Anterior cingulate cortex (tissue), 58 donors: Measurements from ENCODE around the gene BRD7.

Source experiments
- DNase-seq, 58 donors: peaks; one replicate each; lab custom pipeline; 2025; lab: John Stamatoyannopoulos, UW

Gene BRD7

DNA sequence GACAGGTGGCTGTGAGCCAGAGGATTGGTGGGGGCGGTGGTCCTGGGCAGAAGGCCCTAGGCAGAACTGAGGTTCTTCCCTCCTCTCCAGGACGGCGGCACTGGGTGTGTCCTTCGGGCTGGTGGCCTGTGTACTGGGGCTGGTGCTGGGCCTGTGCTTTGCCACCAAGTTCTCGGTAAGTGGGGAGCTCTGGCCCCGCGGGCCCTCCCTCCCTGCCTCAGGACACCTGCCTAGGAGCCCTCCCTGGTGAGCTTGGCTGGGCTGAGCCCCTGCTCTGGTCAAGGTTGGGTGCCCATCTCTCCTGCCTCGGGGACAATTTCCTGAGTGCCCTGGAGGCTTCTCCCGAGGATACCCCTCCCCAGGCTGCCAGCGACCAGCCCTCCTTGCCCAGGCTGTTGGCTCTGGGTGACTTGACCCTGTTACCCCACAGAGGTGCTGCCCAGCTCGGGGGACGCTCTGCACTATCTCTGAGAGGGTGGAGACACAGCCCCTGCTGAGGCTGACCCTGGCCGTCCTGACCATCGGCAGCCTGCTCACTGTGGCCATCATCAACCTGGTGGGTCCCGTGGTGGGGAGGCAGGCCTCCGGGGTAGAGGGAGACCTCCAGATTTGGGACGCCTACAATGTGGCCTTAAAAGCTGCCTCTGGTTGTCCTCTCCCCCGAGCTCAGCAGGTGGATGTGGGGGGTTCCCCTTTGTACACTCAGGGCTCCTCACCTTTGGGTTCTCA is 60.4 kb downstream of the BRD7 start:
- DNase-seq, result no peak

DNA sequence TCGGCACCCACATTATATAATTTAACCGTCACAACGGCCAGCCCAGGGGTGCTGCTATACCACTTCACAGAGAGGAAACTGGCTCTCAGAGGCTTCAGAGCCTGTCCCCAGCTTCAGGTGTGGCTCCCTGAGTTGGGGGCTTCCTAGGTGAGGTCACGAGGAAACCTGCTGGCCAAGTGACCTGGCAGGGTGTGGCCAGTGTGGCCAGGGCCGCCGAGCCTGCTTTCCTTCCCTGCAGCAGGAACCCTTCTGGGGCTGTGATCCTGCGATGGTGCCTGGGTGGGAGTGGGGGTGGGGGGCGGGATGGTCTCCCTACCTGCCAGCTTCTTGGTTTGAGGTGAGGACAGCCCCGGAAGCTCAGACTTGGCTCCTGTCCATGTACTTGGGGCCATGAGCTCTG is 62.5 kb downstream of the BRD7 start:
- no peak for DNase-seq

DNA sequence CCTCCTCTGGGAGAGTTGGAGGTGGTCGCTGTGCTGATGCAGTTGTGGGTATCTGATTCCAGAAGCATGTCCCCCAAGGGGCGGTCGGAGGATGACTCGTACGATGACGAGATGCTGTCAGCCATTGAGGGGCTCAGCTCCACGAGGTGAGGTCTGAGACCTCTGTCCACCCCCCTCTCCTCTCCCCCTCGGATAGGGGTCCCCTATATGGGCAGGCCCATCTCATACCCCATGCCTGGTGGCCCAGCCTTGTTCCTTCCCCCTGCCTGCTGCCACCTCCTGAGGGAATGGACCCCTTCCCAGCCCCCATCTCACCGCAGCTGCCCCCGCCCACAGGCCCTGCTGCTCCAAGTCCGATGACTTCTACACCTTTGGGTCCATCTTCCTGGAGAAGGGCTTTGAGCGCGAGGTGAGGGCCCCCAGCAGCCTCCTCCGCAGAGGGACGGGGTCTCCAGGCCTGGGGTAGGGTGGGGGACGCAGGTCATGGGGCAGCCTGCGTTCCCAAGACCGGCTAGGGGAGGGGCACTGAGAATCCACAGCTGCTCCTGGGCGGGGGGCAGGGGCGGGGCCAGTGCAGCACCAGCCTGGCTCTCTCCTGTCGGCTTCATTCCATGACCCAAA is 63.2 kb downstream of the BRD7 start:
- DNase-seq, result no peak

DNA sequence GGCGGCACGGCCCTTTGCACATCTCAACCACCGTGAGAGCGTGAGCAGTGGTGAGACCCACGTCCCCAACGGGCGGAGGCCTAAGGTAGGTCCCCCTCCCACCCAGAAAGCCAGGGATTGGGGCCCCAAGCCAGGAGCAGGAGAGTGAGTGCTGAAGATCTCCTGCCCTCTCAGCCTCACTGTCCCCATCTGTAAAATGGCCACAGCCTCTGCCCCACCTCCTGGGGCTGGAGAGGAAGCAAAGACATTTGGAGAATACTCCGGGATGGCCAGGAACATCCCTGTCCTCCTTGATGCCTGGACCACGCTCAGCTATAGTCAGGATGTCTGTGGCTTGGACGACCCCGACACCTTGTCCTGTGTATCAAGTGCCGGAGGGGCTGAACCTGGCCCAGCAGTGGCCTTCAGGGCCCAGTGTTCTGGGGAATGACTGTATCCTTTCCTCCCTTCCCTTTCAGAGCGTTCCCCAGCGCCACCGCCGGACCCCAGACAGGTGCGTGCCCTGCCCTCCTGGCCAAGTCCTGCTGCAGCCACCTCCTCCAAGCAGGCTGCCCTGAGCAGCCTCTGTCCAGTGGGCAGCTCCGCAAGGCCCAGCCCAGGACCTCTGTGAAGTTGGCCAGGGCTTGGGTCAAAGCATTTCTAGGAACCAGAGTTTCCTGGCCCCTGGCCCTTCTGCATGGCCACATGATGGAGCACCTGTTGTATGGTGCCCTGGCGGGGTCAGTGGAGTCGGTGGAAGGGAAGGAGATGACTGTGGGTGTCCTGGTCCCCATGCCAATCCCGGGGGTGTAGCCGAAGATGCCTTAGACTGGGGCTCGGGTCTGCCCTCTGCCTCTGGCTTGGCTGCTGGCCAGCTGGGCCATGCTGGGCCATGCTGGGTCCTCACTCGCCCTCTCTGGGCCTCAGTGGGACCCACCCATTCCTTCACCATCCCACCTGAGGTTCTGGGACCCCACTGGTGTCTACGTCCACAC is 64.0 kb downstream of the BRD7 start:
- DNase-seq, result no peak

DNA sequence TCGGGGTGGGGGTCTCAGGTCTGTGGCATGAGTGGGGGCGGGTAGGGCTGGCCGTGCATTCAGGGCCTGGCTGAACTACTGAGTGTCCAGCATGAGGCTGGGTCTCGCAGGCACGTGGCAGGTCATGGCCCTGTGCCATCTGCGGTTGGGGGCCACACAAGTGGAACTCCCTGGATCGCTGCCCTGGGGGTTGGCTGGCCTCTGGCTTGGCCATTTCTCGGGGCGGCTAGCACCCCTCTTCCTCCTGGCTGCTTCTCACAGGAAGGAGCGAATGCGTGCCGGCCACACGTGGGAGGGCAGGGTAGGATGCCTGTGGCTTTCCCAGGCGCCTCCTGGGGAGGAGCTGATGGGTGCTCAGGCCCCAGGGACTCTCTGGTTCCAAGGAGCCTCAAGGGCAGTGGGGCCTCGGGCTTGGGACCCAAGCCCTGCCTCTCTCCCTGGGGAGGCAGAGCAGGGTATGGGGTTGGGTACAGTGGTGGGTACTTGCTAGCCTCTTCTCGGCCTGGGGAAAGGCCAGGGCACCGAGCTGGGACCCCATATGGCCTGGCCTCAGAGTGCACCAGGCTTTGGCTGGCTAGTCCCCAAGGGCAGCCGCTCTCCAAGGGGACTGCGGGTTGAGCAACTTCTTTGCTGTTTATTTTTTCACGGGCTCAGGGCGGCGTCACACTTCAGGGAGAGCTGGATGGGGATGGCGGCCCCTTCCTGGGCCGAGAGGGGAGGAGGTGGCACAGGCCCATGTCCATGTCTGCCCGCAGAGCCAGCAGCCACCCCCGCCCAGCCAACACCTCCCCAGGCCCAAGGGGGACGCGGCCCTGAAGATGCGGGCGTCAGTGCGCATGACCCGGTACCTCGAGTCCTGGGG is 65.0 kb downstream of the BRD7 start:
- DNase-seq, result no peak

DNA sequence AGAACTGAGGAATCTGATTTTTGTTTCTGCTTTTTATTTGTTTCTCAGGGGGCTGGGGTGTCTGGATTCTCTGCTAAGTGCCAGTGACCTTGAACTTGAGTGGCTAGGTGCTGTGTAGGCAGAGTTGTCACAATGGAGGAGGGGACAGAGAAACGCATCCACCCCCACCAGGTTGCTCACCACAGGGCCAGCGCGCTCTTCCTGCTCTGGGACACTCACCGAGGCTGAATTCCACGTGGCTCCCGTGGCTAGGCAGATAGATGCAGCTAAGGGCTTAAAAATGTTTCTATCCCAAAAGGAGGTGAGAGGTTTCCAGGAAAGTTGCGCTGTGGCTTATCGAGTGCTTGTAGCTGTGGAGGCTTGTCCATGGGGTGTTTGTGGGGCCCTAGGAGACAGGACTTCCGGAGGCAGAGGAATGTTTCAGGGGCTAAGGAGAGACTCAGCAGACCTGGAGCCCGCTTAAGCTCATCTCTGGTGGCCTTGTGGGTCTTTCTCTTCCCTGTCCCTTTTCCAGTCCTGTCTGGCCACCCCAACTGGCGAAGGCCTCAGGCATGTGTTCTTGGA is 65.7 kb downstream of the BRD7 start:
- DNase-seq, result no peak

DNA sequence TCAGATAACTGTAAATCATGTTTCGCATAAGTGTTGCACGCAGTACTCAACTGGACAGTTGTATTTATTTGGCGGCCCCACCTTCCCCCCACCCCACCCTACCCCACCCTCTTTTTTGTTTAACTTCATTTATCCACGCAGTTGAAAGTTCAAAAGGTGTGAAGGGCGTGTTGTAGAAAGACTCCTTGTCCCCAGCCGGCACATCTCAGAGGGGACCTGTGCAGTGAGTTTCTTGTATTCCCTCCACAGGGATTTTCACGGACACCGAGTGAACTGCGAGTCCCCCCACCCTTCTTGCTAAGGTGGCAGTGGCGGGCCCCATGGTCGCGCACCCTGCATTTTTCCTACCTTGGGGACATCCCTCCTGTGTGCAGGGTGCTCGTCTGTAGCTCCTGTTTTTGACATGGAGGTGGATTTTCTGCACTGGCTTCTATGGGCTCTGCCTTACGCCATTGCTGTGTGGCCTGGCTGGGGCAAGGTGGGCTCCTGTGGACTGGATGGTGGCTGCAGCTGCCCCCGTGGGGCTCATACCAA is 66.2 kb downstream of the BRD7 start:
- DNase-seq, result no peak

DNA sequence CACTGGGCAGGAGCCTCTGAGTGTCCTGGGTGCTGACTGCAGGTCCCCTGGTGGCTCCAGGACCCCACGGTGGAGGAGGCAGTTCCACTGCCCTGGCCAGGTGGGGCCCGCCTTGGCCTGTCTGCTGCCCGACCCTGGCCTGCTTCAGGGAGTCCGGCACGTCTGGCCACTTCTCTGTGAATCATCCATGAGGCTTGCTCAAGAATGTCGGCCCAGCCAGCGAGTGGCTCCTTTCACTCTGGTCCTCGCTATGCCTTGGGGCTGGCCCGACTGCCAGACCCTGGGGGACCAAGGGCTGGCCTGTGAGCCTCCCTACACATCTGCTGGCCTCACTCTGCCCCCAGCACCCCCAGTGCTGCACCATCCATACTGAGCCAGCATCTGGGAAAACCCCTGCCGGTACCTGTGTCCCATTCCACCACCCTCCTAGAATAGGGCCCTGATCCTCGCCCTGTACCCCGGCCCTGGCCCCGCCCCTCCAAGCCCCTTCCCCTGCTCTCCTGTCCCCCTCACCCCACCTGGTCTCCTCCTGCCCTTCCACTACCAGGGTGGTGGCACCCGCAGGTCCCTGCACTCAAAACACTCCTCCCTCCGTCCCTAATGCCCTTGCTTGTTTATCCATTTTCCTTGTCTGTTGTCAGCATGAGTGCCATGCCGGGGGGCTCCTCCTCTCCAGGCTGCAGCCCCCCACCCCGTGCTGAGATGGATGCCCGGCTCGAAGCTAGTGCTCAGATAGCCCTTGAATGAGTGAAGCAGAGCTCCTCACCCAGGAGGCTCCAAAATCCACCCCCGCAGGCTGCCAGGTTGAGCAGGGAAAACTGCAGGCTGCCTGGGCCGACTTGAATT is 66.9 kb downstream of the BRD7 start:
- DNase-seq, result no peak

DNA sequence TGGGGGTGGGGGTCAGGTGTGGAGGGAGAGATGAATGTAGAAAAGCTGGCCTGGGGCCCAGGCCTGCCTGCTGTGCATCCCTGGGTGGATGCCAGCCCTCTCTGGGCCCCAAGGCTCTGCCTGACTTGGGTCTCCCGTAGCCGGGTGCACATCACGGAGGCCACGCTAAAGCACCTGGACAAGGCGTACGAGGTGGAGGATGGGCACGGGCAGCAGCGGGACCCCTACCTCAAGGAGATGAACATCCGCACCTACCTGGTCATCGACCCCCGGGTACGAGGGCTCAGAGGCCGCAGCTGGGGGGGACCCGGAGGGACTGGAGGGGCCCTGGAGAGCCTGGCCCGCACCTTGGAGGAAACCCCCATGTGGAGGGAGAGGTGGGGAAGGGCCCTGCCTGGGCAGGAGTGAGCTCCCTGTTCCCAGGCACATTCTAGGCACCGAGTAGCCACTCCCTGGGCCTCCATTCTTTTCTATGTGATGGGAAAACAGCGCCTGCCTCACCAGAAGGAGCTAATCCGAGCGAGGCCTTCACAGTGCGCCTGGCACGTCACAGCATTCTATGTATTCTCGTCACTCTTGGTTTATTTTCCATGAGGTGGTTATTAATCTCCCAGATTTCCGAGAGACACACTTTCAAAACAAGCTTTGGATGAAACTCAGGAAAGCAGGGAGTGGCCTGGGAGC is 67.7 kb downstream of the BRD7 start:
- no peak for DNase-seq

DNA sequence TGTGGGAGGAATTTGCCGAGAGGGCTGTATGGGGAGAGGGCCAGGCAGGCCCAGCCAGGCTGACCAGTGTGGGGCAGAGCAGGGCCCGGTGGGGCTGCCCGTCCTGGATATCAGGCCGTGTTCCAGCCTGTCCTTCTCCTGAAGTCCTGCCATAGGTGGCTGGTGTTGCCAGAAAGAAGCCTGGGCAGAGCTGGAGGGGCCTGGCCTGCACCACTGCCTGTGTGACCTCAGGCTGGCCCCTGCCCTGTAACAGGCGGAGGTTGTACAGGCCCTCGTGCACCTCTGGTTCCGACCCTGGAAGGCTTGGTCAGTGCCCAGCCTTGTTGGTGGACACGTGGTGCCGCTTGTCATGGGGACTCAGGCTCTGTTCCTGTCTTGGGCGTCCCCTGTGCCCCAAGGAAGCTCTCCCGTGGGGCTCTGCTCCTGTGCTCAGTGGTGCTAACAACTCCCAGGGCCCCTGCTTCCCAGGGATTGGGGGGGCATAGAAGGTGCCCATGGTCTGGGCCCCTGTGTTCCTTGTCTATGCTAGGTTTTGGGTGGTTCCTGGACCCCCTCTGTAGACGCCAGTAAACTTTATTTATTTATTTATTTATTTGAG is 69.2 kb downstream of the BRD7 start:
- DNase-seq, result no peak

DNA sequence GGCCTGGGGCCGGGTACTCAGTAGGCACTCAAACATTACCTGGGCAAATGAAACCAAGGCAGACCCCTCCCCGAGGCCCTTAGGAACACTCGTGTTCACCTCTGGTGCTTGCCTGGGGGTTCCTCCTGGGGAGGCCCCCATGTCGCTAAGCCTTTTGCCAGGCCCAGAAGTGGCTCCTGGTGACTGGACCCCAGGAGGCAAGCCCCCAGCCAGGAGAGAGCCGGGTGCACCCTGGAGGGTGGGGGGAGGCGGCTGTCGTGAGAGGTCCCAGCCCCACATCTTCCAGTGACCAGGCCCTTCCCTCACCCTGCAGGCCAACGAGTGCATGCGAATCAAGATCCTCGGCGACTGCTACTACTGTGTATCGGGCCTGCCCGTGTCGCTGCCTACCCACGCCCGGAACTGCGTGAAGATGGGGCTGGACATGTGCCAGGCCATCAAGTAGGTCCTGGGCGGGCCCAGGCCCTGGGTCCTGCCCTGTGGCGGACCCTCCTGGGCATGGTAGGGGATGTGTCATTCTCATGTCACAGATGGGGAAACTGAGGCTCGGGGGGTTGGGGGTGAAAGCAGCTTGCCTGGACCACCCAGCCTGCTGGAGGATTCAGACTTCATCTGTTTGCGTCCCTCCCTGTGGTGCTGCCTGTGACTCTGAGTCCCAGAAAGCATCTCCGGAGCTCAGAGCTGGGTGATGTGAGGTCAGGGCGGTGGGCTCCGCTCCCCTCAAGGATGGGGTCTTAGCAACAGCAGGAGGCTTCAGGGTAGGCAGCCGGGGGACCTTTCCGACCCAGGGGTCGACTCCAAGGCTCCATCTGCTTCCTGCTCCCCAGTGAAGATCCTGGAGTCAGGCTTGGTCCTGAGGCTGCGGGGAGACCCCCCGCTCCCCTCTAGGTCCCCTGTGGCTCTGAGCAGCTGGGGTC is 69.9 kb downstream of the BRD7 start:
- no peak for DNase-seq

DNA sequence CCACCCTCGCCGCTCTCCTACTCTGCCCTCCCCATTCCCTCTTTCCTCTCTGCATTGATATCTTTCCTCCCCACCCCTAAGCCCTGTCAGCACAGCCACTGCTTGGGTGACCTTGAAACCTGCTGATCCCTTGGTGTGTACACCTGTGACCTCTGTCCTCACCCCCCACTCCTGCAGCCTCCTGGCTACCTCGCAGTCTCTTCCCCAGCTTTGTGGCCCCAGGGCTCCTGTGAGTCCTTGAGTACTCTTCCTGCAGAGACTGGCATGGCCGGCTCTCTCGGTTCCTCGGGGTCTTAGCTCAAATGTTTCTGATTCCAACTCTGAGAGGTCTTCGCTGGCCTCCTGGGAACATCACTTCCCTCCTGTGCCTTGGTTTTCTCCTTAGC is 70.7 kb downstream of the BRD7 start:
- DNase-seq, result no peak

DNA sequence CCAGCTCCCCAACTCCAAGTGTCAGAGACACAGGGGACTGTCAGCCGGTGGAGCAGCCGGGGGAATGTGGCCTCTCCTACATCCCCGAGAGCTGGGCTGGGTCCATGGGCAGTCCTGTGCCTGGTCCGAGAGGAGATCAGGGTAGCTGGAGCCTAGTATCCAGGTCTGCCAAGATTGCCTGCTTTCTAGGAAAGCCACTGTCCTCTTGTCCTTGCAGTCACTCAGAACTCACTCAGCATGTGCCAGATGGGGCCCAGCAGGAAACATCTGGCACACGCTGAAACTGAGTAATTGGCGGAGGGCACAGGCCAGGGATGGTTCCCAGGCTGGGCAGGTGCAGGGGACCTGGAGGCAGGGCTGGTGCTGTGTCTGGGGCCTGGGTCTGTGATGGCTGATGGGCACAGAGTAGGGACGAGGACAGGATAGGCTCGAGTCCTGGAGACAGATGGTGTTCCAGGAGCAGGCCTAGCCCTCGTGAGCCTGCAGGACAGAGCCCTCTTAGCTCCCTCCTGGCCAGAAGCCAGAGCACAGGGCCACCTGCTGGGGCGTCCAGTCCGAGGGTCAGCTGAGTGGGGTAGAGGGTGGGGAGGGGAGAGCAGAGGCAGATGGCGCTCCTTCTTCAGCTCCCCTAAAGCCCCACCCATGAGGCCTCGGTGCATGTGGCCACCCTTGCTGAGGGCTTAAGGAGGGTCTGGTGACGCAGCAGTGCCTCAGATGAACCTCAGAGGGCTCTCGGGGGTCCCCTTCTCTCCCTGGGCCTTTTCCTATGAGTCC is 71.3 kb downstream of the BRD7 start:
- no peak for DNase-seq

DNA sequence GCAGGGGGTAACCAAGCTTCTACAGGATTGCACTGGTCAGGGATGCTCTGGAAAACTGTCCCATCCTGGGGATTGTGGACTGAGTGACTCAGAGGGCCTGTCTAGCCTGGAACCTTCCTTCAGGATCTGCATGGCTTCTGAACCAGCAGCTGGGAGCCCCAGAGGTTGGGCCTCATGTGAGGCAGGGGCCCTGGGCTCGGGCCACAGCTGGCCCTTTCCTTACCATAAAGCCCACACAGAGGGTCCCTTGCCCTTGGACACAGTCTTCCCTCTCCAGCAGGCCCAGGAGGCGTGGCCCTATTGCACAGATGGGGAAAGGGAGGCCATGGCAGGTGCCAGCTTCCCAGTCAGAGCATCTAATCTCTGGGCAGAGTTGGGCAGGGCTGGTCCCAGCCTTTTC is 72.0 kb downstream of the BRD7 start:
- DNase-seq, result no peak

DNA sequence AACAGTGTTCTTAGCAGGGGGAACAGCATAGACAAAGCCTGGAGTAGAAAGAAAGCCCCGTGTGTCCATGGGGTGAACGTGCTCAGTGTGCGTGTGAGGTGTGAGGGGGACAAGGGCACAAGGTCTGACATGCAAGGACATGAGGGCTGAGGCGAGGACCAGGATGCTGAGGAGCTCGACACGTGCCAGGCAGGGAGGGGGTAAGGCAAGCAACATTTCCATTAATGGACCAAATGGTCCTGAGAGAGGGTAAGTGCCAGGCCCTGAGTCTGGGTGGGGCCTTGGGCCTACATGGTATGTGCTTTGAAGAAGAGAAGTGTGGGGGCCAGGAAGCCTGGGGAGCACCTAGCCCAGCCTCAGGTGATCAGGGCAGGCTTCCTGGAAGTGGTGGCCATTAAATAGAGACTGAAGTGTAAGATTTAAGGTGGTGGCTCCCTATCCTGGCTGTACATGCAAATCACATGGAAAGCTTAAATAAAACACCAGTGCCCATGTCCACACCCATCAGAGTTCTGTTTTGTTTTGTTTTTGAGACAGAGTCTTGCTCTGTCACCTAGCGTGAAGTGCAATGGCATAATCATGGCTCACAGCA is 73.2 kb downstream of the BRD7 start:
- DNase-seq, result no peak

DNA sequence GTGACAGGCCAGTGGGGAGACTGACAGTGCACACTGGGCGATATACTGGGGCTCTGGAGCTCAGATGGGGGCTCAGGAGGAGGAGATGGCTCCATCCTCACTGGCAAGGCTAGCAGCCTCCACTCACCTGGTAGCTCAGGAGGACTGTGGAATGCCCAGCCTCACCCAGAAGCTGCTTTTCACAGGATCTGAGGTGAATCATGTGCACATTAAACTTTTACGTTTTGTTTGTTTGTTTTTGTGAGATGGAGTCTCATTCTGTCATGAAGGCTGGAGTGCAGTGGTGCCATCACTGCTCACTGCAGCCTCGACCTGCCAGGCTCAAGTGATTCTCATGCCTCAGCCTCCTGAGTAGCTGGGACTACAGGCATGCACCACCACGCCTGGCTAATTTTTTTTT is 73.8 kb downstream of the BRD7 start:
- no peak for DNase-seq
